Neuronal stem cell (in vitro differentiated cells): Measurements from ENCODE around the gene BCAP31.

Experiments used
- DNase-seq: peaks from one replicate; pipeline ENCODE4 v3.0.0-alpha.2; 2013; ENCODE audit warnings: low spot score
- H2AFZ ChIP-seq: one replicate; pipeline ENCODE4 v1.6.1; 2013; ENCODE audit warnings: mild to moderate bottlenecking, low read length, inconsistent platforms
- H2AK5ac ChIP-seq: 2 replicates; pipeline ENCODE4 v1.6.1; 2013; ENCODE audit warnings: low read depth, mild to moderate bottlenecking, inconsistent platforms, low read length, moderate library complexity, mixed read lengths
- H2BK120ac ChIP-seq: 2 replicates; pipeline ENCODE4 v1.6.1; 2013; ENCODE audit warnings: low read depth, mild to moderate bottlenecking, inconsistent platforms, low read length, moderate library complexity, mixed read lengths
- H2BK12ac ChIP-seq: one replicate; pipeline ENCODE4 v1.6.1; 2013; ENCODE audit warnings: low read length, inconsistent platforms
- H2BK15ac ChIP-seq: 2 replicates; pipeline ENCODE4 v1.6.1; 2013; ENCODE audit warnings: mild to moderate bottlenecking, low read length, inconsistent platforms, mixed read lengths
- H2BK5ac ChIP-seq: one replicate; pipeline ENCODE4 v1.6.1; 2013; ENCODE audit warnings: inconsistent platforms, mild to moderate bottlenecking, low read length, moderate library complexity
- H3K14ac ChIP-seq: one replicate; pipeline ENCODE4 v1.6.1; 2013; ENCODE audit warnings: low read length, inconsistent platforms
- H3K18ac ChIP-seq: 2 replicates; pipeline ENCODE4 v1.6.1; 2013; ENCODE audit warnings: low read length, inconsistent platforms
- H3K23ac ChIP-seq: 2 replicates; pipeline ENCODE4 v1.6.1; 2013; ENCODE audit warnings: low read depth, mild to moderate bottlenecking, mixed read lengths, low read length, inconsistent platforms; ENCODE audit not compliant: poor library complexity
- H3K27ac ChIP-seq: replicated peaks from 3 replicates; pipeline ENCODE4 v1.5.1; 2013; ENCODE audit warnings: low read length, inconsistent platforms
- H3K27me3 ChIP-seq, 3 experiments: 2 replicates each; pipeline ENCODE4 v1.6.1; 2013; ENCODE audit warnings: low read length in 3 of 3, mild to moderate bottlenecking in 2 of 3, inconsistent platforms in 1 of 3, low read depth in 1 of 3, mixed read lengths in 1 of 3, moderate library complexity in 1 of 3; ENCODE audit not compliant: control insufficient read depth in 3 of 3, insufficient read depth in 3 of 3
- H3K36me3 ChIP-seq, 2 donors: replicated peaks in 1 of 2; 2 replicates each; pipeline ENCODE4 v1.6.1; 2013; ENCODE audit warnings: low read length in 2 of 2; ENCODE audit not compliant: control insufficient read depth in 2 of 2, insufficient read depth in 2 of 2
- H3K4ac ChIP-seq: 2 replicates; pipeline ENCODE4 v1.6.1; 2013; ENCODE audit warnings: inconsistent platforms, mild to moderate bottlenecking, low read length, moderate library complexity
- H3K4me1 ChIP-seq, 2 donors: 1 replicate in 1 of 2; 2 replicates in 1 of 2; pipeline ENCODE4 v1.6.1; 2013; ENCODE audit warnings: low read length in 2 of 2, low read depth in 1 of 2; ENCODE audit not compliant: control insufficient read depth in 2 of 2, insufficient read depth in 1 of 2
- H3K4me2 ChIP-seq: one replicate; pipeline ENCODE4 v1.6.1; 2013; ENCODE audit warnings: mild to moderate bottlenecking, low read length, inconsistent platforms; ENCODE audit not compliant: insufficient read depth, poor library complexity, severe bottlenecking
- H3K4me3 ChIP-seq, 2 donors: 2 replicates each; pipeline ENCODE4 v1.5.1; 2013; ENCODE audit warnings: low read length in 2 of 2, mild to moderate bottlenecking in 2 of 2, inconsistent platforms in 1 of 2, moderate library complexity in 1 of 2
- H3K79me1 ChIP-seq: one replicate; pipeline ENCODE4 v1.6.1; 2013; ENCODE audit warnings: low read depth, mild to moderate bottlenecking, inconsistent platforms, low read length, moderate library complexity
- H3K9ac ChIP-seq: one replicate; pipeline ENCODE4 v1.6.1; 2013; ENCODE audit warnings: mild to moderate bottlenecking, low read depth, low read length, inconsistent platforms; ENCODE audit not compliant: poor library complexity
- H3K9me3 ChIP-seq, 2 donors: replicated peaks in 1 of 2; 2 replicates each; pipeline versions ENCODE3 to v1.6.1; 2013; ENCODE audit warnings: low read length in 2 of 2, mild to moderate bottlenecking in 2 of 2, inconsistent platforms in 1 of 2, low read depth in 1 of 2, mixed read lengths in 1 of 2, moderate library complexity in 1 of 2; ENCODE audit not compliant: control insufficient read depth in 2 of 2, insufficient read depth in 1 of 2
- H4K8ac ChIP-seq: one replicate; pipeline ENCODE4 v1.6.1; 2013; ENCODE audit warnings: low read depth, mild to moderate bottlenecking, inconsistent platforms, low read length, moderate library complexity
- H4K91ac ChIP-seq: one replicate; pipeline ENCODE4 v1.6.1; 2013; ENCODE audit warnings: low read length, low read depth, mild to moderate bottlenecking, inconsistent platforms; ENCODE audit not compliant: poor library complexity
- WGBS, 2 donors: extraction: QIAGEN DNeasy Blood & Tissue Kit; methylation state at CpG; one replicate each; pipeline ENCODE4 v1.1.7; 2013; ENCODE audit warnings: missing lambda C conversion rate in 2 of 2, mixed read lengths in 1 of 2; ENCODE audit not compliant: insufficient read length in 2 of 2, insufficient replicate concordance in 1 of 2; ENCODE audit errors: extremely low coverage in 2 of 2; 5-methylcytosine and 5-hydroxymethylcytosine counted together

The BCAP31 gene

DNA sequence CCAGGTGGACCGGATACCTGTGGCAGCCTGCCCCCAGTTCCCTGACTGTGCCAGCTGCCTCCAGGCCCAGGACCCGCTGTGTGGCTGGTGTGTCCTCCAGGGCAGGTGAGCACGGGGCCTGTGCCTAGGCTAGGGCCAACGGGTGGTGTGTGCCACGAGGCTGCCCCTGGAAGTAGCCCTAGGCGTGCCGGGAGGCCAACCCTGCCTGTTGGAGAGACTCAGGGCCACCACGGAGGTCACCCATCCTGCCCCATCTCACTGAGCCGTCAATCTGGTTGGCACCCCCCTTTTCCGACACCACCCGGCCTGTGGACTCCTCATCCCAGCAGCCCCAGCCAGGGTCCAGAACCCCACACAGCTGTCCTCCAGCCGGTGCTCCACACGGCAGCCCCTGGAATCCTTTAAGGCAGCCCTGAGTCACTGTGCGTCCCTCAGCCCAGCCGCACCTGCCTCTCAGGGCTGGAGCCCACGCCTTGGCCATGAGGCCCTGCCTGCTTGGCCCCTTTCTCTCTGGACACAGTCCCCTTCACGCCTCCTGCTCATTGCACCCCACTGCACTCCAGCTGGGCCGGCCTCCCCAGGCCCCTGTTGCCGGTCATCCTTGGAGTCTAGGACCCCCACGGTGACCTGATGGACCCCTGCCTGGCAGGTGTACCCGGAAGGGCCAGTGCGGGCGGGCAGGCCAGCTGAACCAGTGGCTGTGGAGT is 45.1 kb upstream of the BCAP31 start:
- Histone ChIP-seq H3K23ac (no peak overlapping the region), H3K27ac (no peak overlapping the region), H4K8ac (peak overlapping the region; percentile 1), H3K79me1 (no peaks in the 10 kb centered on the region), H3K4me3 (no peak overlapping the region), H2BK5ac (no peak overlapping the region), H2BK120ac (no peak overlapping the region), H3K27me3 (no peaks in the 10 kb centered on the region), H3K14ac (no peak overlapping the region), H2BK12ac (peak overlapping the region; percentile 73), H2AFZ (no peak overlapping the region), H3K4me1 (peaks cover 7 to 17% of the 10 kb centered on the region in 2 donors), H3K9me3 (no peaks in the 10 kb centered on the region), H3K36me3 (no peaks in the 10 kb centered on the region), H2AK5ac (no peak overlapping the region), H3K18ac (no peak overlapping the region), H3K4ac (no peak overlapping the region), H3K9ac (peak overlapping the region; percentile 12), H2BK15ac (no peak overlapping the region), H4K91ac (no peak overlapping the region), H3K4me2 (no peak overlapping the region)
- WGBS, 2 donors, result no CpG with 5 or more reads among the region's 23 CpGs
- no peak for DNase-seq

DNA sequence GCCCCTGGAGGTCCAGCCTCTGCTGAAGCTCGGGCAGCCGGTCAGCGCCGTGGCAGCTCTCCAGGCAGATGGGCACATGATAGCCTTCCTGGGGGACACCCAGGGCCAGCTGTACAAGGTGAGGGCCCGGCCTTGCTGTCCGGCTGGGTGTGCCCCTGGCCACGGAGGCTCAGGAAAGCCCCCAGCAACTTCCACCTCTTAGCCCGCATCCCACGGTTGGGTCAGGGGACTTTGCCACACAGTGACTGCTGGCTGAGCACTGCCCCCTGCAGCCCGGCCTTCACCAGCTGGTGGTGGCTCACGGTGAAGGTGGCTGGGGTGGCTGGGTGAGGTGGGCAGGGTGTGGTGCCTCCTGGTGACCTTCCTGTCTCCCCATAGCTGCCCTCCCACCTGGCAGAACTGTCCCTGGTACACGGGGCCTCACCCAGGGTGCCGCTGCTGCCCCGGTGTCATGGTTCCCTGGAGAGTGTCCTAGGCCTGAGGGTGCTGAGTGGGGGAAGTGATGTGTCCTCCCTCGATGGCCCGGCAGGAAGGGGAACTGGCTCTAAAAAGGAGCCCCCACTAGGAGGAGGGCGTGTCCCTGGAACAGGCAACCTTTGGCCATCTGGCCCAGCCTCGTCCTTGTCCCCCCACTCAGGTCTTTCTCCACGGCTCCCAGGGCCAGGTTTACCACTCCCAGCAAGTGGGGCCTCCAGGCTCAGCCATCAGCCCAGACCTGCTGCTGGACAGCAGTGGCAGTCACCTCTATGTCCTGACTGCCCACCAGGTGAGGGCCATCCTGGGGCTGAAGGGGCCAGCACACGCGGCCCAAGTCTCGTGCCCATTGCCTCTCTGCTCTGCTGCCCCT is 44.3 kb upstream of the BCAP31 start:
- no peak overlapping the region for H3K18ac ChIP-seq
- no peak overlapping the region for H3K4me3 ChIP-seq
- no peak overlapping the region for H3K14ac ChIP-seq
- no peaks in the 10 kb centered on the region for H3K79me1 ChIP-seq
- H4K8ac ChIP-seq, result peak overlapping the region; percentile 1
- no peak overlapping the region for H3K4ac ChIP-seq
- DNase-seq, result no peak
- no peaks in the 10 kb centered on the region for H3K36me3 ChIP-seq
- no peak overlapping the region for H2BK15ac ChIP-seq
- H2BK5ac ChIP-seq, result no peak overlapping the region
- peak overlapping the region; percentile 73 for H2BK12ac ChIP-seq
- no peak overlapping the region for H2BK120ac ChIP-seq
- no peak overlapping the region for H3K9ac ChIP-seq
- H4K91ac ChIP-seq, result no peak overlapping the region
- H3K27me3 ChIP-seq, result no peaks in the 10 kb centered on the region
- H3K4me1 ChIP-seq, result peaks cover 9 to 17% of the 10 kb centered on the region in 2 donors
- H2AFZ ChIP-seq, result no peak overlapping the region
- no CpG with 5 or more reads among the region's 22 CpGs for WGBS, 2 donors
- no peaks in the 10 kb centered on the region for H3K9me3 ChIP-seq
- H2AK5ac ChIP-seq, result peak overlapping the region; percentile 46
- no peak overlapping the region for H3K23ac ChIP-seq
- H3K27ac ChIP-seq, result no peak overlapping the region
- H3K4me2 ChIP-seq, result no peak overlapping the region

DNA sequence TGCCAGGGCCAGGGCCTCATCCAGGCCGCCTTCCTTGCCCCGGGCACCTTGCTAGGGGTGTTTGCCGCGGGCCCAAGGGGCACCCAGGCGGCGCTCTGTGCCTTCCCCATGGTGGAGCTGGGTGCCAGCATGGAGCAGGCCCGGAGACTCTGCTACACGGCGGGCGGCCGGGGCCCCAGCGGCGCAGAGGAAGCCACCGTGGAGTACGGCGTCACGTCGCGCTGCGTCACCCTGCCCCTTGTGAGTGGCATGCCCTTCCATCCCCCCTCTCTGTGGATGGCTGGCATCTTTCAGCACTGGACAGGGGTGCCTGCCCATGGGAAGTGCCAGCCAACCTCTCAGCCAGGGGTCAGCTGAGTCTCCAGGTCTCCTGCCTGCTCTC is 43.5 kb upstream of the BCAP31 start:
- Histone ChIP-seq H3K79me1 (no peaks in the 10 kb centered on the region), H2AK5ac (no peak overlapping the region), H3K4me3 (no peak overlapping the region), H2BK15ac (no peak overlapping the region), H3K9ac (no peak overlapping the region), H3K23ac (no peak overlapping the region), H3K4me1 (peaks cover 9 to 17% of the 10 kb centered on the region in 2 donors), H3K9me3 (no peaks in the 10 kb centered on the region), H3K27me3 (no peaks in the 10 kb centered on the region), H4K8ac (no peak overlapping the region), H3K4ac (no peak overlapping the region), H2BK5ac (no peak overlapping the region), H3K4me2 (no peak overlapping the region), H4K91ac (no peak overlapping the region), H2BK12ac (peak overlapping the region; percentile 22), H3K36me3 (no peaks in the 10 kb centered on the region), H3K27ac (no peak overlapping the region), H3K14ac (no peak overlapping the region), H2AFZ (no peak overlapping the region), H3K18ac (no peak overlapping the region), H2BK120ac (no peak overlapping the region)
- no CpG with 5 or more reads among the region's 20 CpGs for WGBS, 2 donors
- DNase-seq, result no peak
